ENCODE measurements around the gene FBN2. TPM values are rescaled to one million over a fixed set of nuclear protein-coding genes. Genes with fewer than 3 reads are reported as not detected.
A peak's percentile ranks its signal among the peaks of the same experiment; 100 is the strongest.

Gene FBN2
- total RNA-seq, 1 donor from 2014 or later = 0.49 TPM

- H3K9me3 ChIP-seq = no peaks in the 10 kb centered on the region
- no peaks in the 10 kb centered on the region for H3K36me3 ChIP-seq
- TF ChIP-seq CTCF (IDR thresholded peaks at IDR 0.05) (no peak), POLR2A (IDR thresholded peaks at IDR 0.05) (no peak), POLR2AphosphoS5 (IDR thresholded peaks at IDR 0.05; ENCODE audit: insufficient read depth in 1 of 2, low read depth in 1 of 2) (no peak)
- no peak overlapping the region for H3K4me3 ChIP-seq
- no peak overlapping the region for H3K27ac ChIP-seq
- intact Hi-C loops (cut with DNase I) = no loop called here
- no peak for DNase-seq (ENCODE audit: extremely low spot score in 2 of 2)
- H3K27me3 ChIP-seq = no peaks in the 10 kb centered on the region
- H3K4me1 ChIP-seq = no peaks in the 10 kb centered on the region
These were observed 8.7 kb upstream of the FBN2 start for GRCh38 chr5:128546658-128547281.

- H3K36me3 ChIP-seq = no peaks in the 10 kb centered on the region
- intact Hi-C loops (cut with DNase I) = no loop called here
- H3K4me3 ChIP-seq = no peak overlapping the region
- no peaks in the 10 kb centered on the region for H3K27me3 ChIP-seq
- no peaks in the 10 kb centered on the region for H3K9me3 ChIP-seq
- TF ChIP-seq POLR2A (IDR thresholded peaks at IDR 0.05) = no peak
- TF ChIP-seq POLR2AphosphoS5 (IDR thresholded peaks at IDR 0.05; ENCODE audit: insufficient read depth in 1 of 2, low read depth in 1 of 2) = no peak
- no peak for TF ChIP-seq CTCF (IDR thresholded peaks at IDR 0.05)
- DNase-seq (ENCODE audit: extremely low spot score in 2 of 2) = no peak
- peaks cover 21% of the 10 kb centered on the region for H3K4me1 ChIP-seq
- no peak overlapping the region for H3K27ac ChIP-seq
These were observed 3.3 kb upstream of the FBN2 start for GRCh38 chr5:128541385-128541784.

GRCh38 chr5:128539038-128539429 is 989 bp upstream of the FBN2 start:
- no peak for DNase-seq (ENCODE audit: extremely low spot score in 2 of 2)
- no peaks in the 10 kb centered on the region for H3K36me3 ChIP-seq
- TF ChIP-seq POLR2AphosphoS5 (IDR thresholded peaks at IDR 0.05; ENCODE audit: insufficient read depth in 1 of 2, low read depth in 1 of 2) (no peak), CTCF (IDR thresholded peaks at IDR 0.05) (no peak)
- peak overlapping the region; percentile 53 to 60 for H3K4me3 ChIP-seq
- intact Hi-C loops (cut with DNase I) = no loop called here
- peaks cover 21% of the 10 kb centered on the region for H3K4me1 ChIP-seq
- H3K27me3 ChIP-seq = no peaks in the 10 kb centered on the region
- peak overlapping the region; percentile 68 for H3K27ac ChIP-seq
- H3K9me3 ChIP-seq = no peaks in the 10 kb centered on the region

- Histone ChIP-seq H3K27ac (peak overlapping the region; percentile 68), H3K4me1 (peaks cover 21% of the 10 kb centered on the region), H3K9me3 (no peaks in the 10 kb centered on the region), H3K36me3 (no peaks in the 10 kb centered on the region), H3K4me3 (peak overlapping the region; percentile 53 to 60), H3K27me3 (no peaks in the 10 kb centered on the region)
- no peak for DNase-seq (ENCODE audit: extremely low spot score in 2 of 2)
- intact Hi-C loops (cut with DNase I) = no loop called here
- TF ChIP-seq POLR2AphosphoS5 (IDR thresholded peaks at IDR 0.05; ENCODE audit: insufficient read depth in 1 of 2, low read depth in 1 of 2) (no peak), POLR2A (IDR thresholded peaks at IDR 0.05) (no peak), CTCF (IDR thresholded peaks at IDR 0.05) (no peak)
These were observed 399 bp upstream of the FBN2 start for GRCh38 chr5:128538250-128539037.
